ENCODE measurements around the gene TRAF4. TPM values are rescaled to one million over a fixed set of nuclear protein-coding genes. Genes with fewer than 3 reads are reported as not detected.

Gene TRAF4
- total and polyA plus RNA-seq, 10 of the 15 experiments (the other 5 are each of a cell fraction or from before 2014, with no cell fraction given), result 3.7 to 197 (median 66.4) TPM

- TF ChIP-seq, protein P1, sequence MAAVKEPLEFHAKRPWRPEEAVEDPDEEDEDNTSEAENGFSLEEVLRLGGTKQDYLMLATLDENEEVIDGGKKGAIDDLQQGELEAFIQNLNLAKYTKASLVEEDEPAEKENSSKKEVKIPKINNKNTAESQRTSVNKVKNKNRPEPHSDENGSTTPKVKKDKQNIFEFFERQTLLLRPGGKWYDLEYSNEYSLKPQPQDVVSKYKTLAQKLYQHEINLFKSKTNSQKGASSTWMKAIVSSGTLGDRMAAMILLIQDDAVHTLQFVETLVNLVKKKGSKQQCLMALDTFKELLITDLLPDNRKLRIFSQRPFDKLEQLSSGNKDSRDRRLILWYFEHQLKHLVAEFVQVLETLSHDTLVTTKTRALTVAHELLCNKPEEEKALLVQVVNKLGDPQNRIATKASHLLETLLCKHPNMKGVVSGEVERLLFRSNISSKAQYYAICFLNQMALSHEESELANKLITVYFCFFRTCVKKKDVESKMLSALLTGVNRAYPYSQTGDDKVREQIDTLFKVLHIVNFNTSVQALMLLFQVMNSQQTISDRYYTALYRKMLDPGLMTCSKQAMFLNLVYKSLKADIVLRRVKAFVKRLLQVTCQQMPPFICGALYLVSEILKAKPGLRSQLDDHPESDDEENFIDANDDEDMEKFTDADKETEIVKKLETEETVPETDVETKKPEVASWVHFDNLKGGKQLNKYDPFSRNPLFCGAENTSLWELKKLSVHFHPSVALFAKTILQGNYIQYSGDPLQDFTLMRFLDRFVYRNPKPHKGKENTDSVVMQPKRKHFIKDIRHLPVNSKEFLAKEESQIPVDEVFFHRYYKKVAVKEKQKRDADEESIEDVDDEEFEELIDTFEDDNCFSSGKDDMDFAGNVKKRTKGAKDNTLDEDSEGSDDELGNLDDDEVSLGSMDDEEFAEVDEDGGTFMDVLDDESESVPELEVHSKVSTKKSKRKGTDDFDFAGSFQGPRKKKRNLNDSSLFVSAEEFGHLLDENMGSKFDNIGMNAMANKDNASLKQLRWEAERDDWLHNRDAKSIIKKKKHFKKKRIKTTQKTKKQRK (IDR thresholded peaks at IDR 0.05; ENCODE audit: low read depth, low read length), result no peak
- TF ChIP-seq, protein P2, sequence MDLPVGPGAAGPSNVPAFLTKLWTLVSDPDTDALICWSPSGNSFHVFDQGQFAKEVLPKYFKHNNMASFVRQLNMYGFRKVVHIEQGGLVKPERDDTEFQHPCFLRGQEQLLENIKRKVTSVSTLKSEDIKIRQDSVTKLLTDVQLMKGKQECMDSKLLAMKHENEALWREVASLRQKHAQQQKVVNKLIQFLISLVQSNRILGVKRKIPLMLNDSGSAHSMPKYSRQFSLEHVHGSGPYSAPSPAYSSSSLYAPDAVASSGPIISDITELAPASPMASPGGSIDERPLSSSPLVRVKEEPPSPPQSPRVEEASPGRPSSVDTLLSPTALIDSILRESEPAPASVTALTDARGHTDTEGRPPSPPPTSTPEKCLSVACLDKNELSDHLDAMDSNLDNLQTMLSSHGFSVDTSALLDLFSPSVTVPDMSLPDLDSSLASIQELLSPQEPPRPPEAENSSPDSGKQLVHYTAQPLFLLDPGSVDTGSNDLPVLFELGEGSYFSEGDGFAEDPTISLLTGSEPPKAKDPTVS (IDR thresholded peaks at IDR 0.05; ENCODE audit: low read depth, low read length), result no peak
- TF ChIP-seq NBN (IDR thresholded peaks at IDR 0.05) (no peak), BCL11A (IDR thresholded peaks at IDR 0.05; ENCODE audit: low read depth, low read length) (no peak)
These were observed 12.4 kb downstream of the TRAF4 start (continued) for GRCh38 chr17:28756049-28756804.

DNA sequence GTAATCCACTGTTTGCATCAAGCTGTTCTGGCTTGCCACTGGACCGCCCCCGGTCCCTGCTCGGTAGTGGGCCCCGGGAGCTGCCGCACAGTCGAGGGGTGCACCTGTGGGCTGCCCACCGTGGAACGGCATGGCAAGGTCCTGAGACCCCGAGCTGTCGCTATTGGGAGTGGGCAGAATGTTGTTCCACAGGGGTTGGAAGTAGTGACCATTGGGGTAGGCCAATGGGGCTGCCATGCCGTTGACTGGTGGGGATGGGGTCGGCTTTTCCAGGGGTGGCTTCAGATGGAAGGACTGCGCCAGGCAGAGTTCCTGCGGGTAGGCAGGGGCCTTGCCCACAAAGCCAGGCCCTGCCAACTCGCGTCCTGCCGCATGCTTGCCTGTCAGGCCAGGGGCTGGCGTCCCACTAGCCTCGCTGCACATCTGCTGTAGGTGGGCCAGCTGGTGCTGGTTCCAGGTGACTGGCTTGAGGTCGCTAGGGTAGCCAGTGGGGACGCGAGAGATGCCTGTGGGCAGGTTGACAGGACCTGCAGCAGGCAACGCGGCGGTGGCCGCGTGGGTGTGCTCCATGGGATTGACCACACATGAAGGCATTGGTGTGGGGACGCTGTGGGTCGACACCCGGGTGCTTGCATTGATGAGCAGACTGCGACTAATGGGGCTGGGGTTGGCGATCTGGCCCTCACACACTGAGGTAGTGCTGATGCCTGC is 14.8 kb downstream of the TRAF4 start:
- Histone ChIP-seq H3K79me2 (ENCODE audit: control insufficient read depth, insufficient read depth, low read length) (no peaks in the 10 kb centered on the region), H3K27me3 (replicated peaks in 1 of 2; ENCODE audit: control insufficient read depth in 2 of 2, insufficient read depth in 2 of 2, low read length in 1 of 2) (no peaks in the 10 kb centered on the region), H3K4me3 (no peak overlapping the region), H3K4me1 (ENCODE audit: control insufficient read depth, insufficient read depth, low read length) (peaks cover 14% of the 10 kb centered on the region), H3K36me3 (ENCODE audit: control insufficient read depth in 2 of 2, insufficient read depth in 2 of 2, low read length in 1 of 2) (peaks cover 8 to 26% of the 10 kb centered on the region in 2 experiments), H2AFZ (ENCODE audit: control insufficient read depth, low read depth, low read length) (no peak overlapping the region), H4K20me1 (ENCODE audit: control insufficient read depth, insufficient read depth) (no peaks in the 10 kb centered on the region; the same call in 1 of the 2 replicates), H3K27ac (ENCODE audit: control insufficient read depth, insufficient read depth) (no peak overlapping the region), H3K4me2 (ENCODE audit: control insufficient read depth, insufficient read depth) (no peak overlapping the region), H3K9me3 (replicated peaks; ENCODE audit: control insufficient read depth, insufficient read depth, low read length) (no peaks in the 10 kb centered on the region), H3K9ac (ENCODE audit: control insufficient read depth, insufficient read depth, low read length) (no peak overlapping the region)
- ATAC-seq (no peak), FAIRE-seq (no peak), DNase-seq (ENCODE audit: low read depth, low spot score) (no peak)
- WGBS (ENCODE audit: insufficient coverage, insufficient replicate concordance, low lambda C conversion rate, missing lambda C conversion rate), result 95% methylated on average over 32 of the region's 32 CpGs
- TF ChIP-seq ZBTB11 (CRISPR knock-in tag; IDR thresholded peaks at IDR 0.05) (no peak), ZBED1 (IDR thresholded peaks at IDR 0.05; ENCODE audit: borderline replicate concordance) (no peak), POLR2A (IDR thresholded peaks at IDR 0.05; ENCODE audit: low read depth, low read length) (peak; percentile 37; the same call in 1 of the 2 replicates)
- RAD21 ChIA-PET (ENCODE audit: unreplicated experiment), result no interaction called here
- BruUV-seq (replicated peaks), result no TSS peak
- SMC1A ChIA-PET (ENCODE audit: uncharacterized antibody, unreplicated experiment), result interaction anchor here (1.2 kb wide), 1 partner anchor 91 kb away, joined by 4 read pairs; no protein-coding TSS in a partner anchor
- in situ Hi-C loops (cut with MboI), result no loop called here
- POLR2A ChIA-PET, result no interaction called here
- CTCF ChIA-PET, result interaction anchor here (1.2 kb wide), 1 partner anchor 195 kb away, joined by 3 read pairs; no protein-coding TSS in a partner anchor
- intact Hi-C loops (cut with micrococcal nuclease; ENCODE audit: unreplicated experiment), result no loop called here
